ENCODE data around the gene TM4SF18.
"Not testable (repeated sequence)": the region's sequence is repeated elsewhere in the genome, so short reads cannot be mapped to it uniquely, and the experiment has no call there.

Gene TM4SF18

DNA sequence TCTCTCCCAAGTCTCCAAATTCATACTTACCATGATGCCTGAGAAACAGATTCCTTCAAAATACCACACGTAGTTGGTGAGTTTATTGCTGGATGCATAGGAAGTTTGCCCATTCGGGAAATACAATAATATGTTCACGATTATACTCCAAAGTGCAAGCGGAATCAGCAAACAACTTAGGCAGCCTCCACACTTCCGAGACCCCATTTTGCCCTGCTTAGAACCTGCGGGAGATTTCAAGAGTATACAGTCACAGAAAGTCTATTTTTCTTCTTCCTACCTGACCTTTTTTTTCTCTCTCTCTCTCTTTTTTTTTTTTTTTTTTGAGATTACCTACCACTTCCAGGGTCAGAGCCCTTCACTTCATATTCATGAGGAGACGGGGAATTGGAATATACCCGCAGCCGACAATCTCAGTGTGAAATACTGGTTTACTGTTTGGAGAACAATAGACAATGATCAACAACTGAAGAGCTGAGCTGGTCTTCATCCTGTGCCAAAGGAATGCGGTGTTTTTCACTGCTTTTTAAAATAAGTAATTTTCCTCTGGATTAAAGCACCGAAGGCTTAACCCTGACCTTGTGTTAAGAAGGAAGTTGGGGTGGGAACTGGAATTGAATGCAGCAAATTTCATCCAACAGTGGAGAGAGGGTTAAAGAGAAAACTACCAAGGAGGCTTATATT, at the start of gene TM4SF18:
TSS of gene TM4SF18 (minus strand) at position 461 of the 684 bp plus-strand sequence. CDS start at position 207, 254 bp downstream.
- DNase-seq (ENCODE audit: low read depth, low spot score): no peak
- H3K27ac ChIP-seq: no peak within 1 kb of the TSS

DNA sequence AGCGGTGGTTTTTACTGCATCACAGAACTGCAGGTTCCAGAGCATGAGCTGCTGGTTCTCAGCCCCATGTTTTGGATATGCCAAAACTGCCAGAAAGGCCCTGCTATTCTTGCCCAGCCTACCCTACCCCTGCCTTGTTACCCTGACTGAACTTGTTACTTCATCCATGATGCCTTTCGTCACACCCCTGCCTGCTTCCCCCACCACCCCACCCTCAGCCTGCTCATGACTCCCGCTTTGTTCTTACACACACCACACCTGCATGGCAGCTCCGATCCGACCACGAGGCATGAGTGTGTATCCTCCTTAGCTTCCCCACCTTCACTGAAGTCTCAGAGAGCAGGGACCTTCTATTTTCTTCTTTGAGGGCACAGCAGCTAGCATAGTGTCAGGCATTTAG, 49.1 kb upstream of the TM4SF18 start:
- peak overlapping the region; percentile 12 for H3K27ac ChIP-seq
- no peak for DNase-seq (ENCODE audit: low read depth, low spot score)

GRCh38 chr3:149382101-149382467, 48.6 kb upstream of the TM4SF18 start:
- no peak for DNase-seq (ENCODE audit: low read depth, low spot score)

GRCh38 chr3:149381173-149382100, 48.0 kb upstream of the TM4SF18 start:
- DNase-seq (ENCODE audit: low read depth, low spot score): no peak
- H3K27ac ChIP-seq: no peak overlapping the region

More at GRCh38 chr3:149382101-149382467, 48.6 kb upstream of the TM4SF18 start:
- peak overlapping the region; percentile 12 for H3K27ac ChIP-seq

DNA sequence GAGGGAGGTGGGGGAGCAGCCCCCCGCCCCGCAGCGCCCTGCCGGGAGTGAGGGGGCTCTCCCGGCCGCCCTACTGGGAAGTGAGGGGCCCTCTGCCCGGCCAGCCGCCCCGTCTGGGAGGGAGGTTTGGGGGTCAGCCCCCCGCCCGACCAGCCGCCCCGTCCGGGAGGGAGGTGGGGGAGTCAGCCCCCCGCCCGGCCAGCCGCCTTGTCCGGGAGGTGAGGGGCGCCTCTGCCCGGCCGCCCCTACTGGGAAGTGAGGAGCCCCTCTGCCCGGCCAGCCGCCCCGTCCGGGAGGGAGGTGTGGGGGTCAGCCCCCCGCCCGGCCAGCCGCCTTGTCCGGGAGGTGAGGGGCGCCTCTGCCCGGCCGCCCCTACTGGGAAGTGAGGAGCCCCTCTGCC, 46.8 kb upstream of the TM4SF18 start:
- H3K27ac ChIP-seq; DNase-seq (ENCODE audit: low read depth, low spot score): not testable (repeated sequence)

- H3K27ac ChIP-seq: peak overlapping the region; percentile 91
- DNase-seq (ENCODE audit: low read depth, low spot score): no peak
Measured at GRCh38 chr3:149378478-149379309, 45.3 kb upstream of the TM4SF18 start.

DNA sequence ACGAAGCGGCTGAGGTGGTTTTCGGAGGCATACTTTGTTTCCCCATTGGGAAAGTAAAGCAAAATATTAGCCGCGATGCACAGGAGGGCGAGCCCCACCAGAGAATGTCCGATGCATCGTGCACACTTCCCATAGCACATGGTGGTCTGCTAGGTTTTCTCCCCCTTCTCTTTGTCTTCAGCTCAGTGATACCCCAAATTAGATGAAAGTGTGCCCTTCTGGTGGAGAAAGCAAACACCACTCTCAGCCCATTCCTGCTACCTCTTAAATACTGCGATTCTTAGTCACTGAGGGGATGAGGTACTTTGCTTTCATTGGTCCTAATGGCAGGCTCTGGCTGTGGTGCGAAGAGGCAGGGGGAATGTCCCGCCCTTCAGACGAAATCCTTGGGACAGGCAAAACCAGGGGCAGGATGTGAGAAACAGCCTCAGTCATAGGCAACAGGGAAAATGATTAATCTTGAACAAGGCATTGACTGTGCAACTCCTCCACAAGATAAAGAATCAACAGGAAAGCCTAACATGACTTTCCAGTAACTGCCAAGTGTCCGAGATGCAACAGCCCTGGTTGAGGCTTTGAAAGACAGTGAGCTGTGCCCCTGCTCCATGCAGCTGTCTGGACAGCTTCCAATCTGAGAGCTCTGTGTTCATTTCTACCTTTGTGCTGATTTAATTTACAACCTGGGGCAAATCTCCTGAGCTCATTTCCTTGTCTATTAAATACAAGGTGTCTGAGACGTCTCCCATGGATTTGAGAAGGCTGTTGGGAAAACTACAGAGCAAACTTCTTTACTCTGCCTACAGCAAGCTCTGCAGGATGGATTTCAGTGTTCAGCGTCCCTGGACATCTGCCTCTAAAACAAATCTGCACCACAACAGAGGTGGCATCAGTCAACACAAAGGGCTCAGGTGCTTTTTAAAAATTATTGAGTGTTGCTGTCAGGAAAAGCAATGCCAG, 44.2 kb upstream of the TM4SF18 start, which contains the start of gene TM4SF1:
TSS of gene TM4SF1 (minus strand) at position 242 of the 957 bp plus-strand sequence. CDS start at position 140, 102 bp downstream.
- H3K27ac ChIP-seq: peak within 1 kb of the TSS; percentile 91

DNA sequence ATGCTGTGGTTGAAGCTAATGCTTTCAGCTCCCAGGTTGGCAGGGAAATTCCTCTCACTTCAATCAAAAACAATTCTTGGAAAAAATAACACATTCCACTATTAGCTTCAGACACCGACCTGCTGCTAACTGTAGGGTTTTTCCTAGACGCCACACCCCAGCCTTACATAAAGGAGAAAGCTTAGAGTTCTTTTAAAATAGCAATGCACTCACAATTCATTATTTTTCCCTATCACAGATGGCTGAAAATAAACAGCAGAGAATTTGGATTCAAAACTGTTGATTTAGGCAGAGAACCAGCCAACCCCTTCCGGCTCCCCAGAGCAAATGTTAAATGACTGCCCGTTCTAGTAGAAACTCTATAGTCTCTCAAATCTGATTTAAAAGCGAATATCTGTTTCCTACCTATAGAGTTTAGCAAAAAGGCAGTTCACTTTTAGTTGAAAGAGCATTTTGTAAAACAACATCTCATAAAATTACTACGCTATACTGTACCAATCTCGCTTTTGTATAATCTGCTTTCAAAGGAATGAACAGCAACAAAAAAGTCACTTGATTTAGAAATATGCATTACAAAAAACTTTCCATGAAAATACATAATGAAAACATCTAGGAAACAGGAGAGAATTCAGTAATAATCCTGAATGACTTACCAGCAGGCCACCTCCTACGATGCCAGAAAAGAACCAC, 43.4 kb upstream of the TM4SF18 start:
- DNase-seq (ENCODE audit: low read depth, low spot score): no peak
- peak overlapping the region; percentile 91 for H3K27ac ChIP-seq

More for the DNA sequence above, 44.2 kb upstream of the TM4SF18 start, which contains the start of gene TM4SF1:
- DNase-seq (ENCODE audit: low read depth, low spot score): peak; percentile 99

DNA sequence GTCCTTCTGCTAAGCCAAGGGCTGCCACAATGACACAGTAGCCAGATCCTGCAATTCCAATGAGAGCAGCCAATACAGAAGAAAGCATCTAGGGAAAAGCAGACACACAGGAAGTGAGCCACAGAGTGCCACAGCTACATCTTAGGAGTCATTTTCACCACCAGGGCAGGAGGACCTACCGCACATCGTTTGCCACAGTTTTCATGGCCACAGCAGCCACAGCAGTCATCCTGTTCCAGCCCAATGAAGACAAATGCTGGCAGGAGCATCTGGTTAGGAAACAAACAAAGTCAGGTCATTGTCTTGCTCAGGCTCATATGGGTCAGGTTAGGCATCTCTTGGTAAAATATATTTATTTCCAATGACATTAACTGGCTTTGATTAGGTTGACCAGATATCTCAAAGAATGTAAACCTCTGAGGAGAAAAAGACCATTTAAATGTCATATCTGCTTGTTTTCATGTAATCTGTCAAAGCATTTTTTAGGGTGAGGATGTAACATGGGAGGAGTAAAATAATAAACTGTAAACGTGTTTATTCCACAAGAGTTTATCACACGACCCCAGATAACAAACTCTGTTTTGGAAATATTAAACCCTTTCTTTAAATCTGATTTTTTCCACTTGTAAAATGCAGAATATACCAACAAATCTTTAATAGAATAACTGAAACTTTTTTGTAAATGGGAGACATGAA, 42.2 kb upstream of the TM4SF18 start:
- DNase-seq (ENCODE audit: low read depth, low spot score): no peak
- H3K27ac ChIP-seq: peak overlapping the region; percentile 91

DNA sequence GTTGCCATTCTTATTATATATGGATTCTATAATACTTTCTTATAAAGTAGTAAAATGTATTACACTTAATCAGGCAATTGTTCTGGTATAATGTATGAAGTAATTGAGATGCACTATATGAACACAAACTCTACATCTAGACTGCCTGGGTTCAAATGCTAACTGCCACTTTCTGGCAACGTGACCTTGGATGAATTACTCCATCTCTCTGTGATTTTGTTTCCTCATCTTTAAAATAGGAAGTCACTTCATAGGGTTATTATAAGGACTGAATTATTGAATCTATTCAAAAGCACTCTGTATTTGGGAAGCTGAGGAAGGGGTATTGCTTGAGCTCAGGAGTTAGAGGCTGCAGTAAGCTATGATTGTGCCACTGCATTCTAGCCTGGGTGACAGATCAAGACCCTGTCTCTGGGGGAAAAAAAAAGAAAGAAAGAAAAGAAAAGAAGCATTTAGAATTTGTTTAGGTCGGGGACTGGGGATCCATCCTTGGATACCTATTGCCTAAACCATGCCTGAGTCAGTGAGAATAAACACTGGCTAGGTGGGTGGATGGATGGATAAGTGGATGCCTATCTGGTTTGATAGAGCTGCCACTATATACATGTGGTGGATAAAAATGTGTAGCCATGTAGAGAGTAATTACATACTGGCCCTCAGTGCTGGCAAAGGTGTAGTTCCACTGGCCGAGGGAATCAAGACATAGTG, 41.5 kb upstream of the TM4SF18 start:
- H3K27ac ChIP-seq: peak overlapping the region; percentile 91

GRCh38 chr3:149374391-149374790, 41.0 kb upstream of the TM4SF18 start:
- DNase-seq (ENCODE audit: low read depth, low spot score): no peak
- H3K27ac ChIP-seq: peak overlapping the region; percentile 91

More for the DNA sequence above, 41.5 kb upstream of the TM4SF18 start:
- no peak for DNase-seq (ENCODE audit: low read depth, low spot score)

- DNase-seq (ENCODE audit: low read depth, low spot score): no peak
- peak overlapping the region; percentile 91 for H3K27ac ChIP-seq
Measured at GRCh38 chr3:149373235-149374125, 40.0 kb upstream of the TM4SF18 start.

GRCh38 chr3:149371723-149372114, 38.3 kb upstream of the TM4SF18 start:
- peak overlapping the region; percentile 91 for H3K27ac ChIP-seq
- no peak for DNase-seq (ENCODE audit: low read depth, low spot score)

GRCh38 chr3:149371001-149371722, 37.7 kb upstream of the TM4SF18 start:
- peak overlapping the region; percentile 91 for H3K27ac ChIP-seq
- DNase-seq (ENCODE audit: low read depth, low spot score): no peak

GRCh38 chr3:149369991-149370866, 36.8 kb upstream of the TM4SF18 start:
- peak overlapping the region; percentile 91 for H3K27ac ChIP-seq
- no peak for DNase-seq (ENCODE audit: low read depth, low spot score)

Data from epithelial cell of prostate (primary cell).